ENCODE measurements around the gene CST4.
A peak's percentile ranks its signal among the peaks of the same experiment; 100 is the strongest.
"Not testable (repeated sequence)": the region's sequence is repeated elsewhere in the genome, so short reads cannot be mapped to it uniquely, and the experiment has no call there.

Gene CST4

GRCh38 chr20:23686046-23686750 lies 2.6 kb downstream of the CST4 start:
- no peak for DNase-seq

DNA sequence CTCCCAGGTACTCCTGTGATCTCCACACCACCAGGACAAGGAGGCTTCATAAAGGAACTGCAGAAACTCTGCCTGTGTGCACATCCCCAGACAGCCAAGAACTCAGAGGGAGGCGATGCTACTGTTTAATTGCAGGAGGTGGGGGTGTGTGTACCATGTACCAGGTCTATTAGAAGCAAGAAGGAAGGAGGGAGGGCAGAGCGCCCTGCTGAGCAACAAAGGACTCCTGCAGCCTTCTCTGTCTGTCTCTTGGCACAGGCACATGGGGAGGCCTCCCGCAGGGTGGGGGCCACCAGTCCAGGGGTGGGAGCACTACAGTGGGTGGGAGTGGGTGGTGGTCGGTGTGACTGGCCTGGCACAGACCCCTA lies 3.3 kb downstream of the CST4 start:
- DNase-seq: not testable (repeated sequence)

- DNase-seq: no peak
These were observed 4.6 kb downstream of the CST4 start for GRCh38 chr20:23684261-23684660.

GRCh38 chr20:23683807-23684206 lies 5.0 kb downstream of the CST4 start:
- no peak for DNase-seq

DNA sequence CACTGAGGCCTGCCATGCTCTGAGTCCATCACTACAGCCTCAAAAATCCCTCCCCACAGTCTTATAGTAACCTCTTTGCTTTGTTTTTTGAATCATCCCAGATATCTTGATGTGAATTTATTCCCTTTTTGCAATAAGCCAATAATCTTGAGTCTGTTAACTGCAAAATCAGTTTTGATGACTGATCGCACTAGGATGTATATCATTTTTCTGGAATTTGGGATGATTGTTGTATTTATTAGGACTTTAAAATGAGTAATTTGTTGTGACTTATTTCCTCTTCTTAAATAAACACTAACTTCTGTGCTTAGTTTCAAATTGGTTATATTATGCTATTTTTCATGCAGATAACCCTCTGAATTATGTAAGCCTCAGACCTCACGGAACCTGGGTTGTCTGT lies 5.6 kb downstream of the CST4 start:
- DNase-seq: no peak

DNA sequence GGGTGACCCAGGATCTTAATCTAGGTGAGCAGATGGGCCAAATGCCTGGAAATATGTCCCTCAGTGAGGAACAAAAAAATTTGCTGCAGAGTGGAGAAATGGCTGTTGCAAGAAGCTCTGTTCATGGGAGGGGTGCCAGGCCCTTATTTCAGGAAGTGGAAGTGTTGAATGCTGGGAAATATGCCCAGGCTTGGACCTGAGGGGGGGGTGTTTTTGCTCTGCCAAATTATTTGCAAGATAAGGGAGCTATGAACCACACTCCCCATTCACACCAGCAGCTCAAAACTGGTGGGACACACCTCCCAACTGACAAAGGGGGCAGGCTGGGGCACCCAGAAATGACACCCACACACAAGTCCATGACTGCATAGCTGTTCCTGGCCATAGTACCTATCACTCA lies 8.7 kb downstream of the CST4 start:
- no peak for DNase-seq

DNA sequence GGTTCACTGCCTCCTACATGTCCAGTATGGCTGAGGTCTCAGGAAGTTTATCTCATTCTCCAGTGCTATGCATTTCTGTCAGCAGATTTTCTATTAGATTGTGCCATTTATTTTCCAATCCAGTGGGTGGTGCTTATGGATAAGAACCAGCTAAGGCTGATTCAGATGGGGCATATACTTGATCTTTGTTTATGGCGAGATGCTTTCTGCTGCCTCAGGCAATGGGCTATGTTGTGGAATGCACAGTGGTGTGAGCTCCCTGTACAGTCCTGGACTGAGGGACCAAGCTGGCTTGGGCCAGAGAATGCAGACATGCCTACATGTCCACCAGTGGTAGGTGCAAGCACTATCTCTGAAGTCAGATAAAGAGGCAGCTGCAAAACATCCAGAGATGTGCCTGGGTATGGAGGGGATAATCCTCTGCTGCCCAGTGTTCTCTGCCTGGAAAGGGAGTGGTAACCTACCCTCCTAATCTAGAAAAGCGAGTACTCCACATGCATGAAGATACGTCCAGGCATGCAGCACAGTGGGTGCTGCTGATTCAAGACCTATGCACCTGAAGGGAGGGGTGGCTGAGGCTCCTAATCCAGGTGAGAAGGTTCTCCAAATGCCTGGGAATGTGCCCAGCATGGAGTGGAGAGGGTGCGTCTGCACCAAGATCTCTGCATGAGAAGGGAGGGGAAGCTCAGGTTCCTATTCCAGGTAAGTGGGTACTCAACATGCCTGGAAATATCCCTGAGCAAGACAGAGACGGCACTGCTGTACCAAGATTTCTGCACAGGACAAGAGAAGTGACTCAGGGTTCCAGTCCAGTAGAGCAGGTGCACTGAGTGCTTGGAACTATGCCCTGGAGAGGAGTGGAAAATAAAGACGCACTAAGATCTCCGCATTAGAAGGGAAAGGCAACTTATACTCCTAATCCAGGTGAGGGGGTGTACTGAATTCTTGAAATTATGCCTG lies 9.4 kb downstream of the CST4 start:
- no peak for DNase-seq

- DNase-seq: no peak
These were observed 15.6 kb downstream of the CST4 start for GRCh38 chr20:23673209-23673608.

DNA sequence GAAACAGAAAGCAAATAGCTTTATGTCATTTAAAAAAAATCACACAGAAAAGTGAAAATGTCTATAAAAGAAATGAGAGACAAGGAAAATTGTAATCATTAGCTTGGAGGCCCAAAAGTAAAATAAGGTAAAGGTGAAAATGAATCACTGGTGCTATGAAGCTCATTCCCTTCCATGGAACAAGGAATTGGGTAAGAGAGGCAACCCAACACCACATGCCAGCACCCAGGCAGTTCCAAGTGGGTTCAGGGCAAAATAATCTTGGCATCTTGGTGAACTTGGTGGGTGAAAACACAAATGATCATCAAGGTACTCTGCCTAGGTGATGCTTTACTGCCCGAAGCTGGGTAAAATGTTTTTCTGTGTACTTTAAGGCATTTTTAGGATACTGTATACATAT lies 16.7 kb downstream of the CST4 start:
- DNase-seq: no peak

- no peak for DNase-seq
These were observed 17.4 kb downstream of the CST4 start for GRCh38 chr20:23671479-23671878.

- no peak for DNase-seq
These were observed 18.5 kb downstream of the CST4 start for GRCh38 chr20:23670361-23670760.

DNA sequence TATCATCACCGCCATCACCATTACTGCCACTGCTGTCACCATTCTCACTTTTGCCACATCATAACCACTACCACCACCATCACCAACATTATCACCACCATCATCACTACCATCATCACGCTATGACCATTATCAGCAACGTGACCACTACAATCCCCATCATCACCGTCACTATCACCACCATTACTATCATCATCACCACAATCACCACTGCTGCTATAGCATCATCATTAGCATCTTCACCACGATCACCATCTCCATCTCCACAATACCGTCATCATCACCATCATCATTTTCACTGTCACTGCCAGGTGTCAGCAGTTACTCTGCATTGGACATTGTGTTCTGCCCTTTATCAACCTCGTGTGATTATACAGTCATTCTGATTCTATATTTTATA lies 19.0 kb downstream of the CST4 start:
- DNase-seq: no peak

- DNase-seq: no peak
These were observed 19.5 kb downstream of the CST4 start for GRCh38 chr20:23669327-23669726.

- peak; percentile 26 for DNase-seq
These were observed 20.3 kb downstream of the CST4 start for GRCh38 chr20:23668477-23668951.

DNA sequence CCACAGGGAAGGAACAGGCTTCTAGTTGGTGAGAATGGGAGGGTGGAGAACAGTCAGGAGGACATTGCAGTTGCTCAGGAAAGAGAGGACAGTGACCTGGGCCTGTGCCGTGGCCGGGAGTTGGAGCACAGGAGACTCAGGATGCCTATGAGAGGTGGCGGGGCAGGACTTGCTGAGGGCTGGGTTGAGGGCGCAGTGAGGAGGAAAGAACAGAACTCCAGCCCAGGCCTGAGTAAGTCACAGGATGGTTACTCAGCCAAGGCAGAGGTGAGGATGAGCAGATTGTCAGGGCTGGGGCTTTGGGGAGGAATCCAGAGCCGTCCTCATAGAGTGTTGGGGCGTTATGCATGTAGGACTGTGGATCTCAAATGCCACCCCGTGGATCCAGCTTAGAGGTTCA lies 21.2 kb downstream of the CST4 start:
- no peak for DNase-seq

DNA sequence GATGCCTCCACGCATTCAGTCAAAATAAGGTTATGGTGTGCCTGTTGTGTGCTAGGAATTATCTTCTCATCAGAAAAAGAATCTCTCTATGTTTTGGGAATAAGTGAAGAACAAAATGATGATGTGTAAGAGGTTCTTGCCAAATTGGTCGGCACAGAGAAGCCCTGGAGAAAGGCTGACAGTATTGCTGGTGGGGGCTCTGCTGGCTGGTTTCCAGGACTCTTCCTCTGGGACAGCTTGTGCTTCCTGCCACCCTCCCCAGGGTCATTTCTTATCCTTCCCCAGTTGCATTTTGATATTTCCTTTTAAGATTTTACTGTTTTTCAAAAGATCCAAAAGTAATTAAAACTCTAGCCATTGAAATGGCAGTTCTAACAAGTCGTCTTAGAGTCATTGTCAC lies 22.1 kb downstream of the CST4 start:
- DNase-seq: no peak

GRCh38 chr20:23666189-23666588 lies 22.6 kb downstream of the CST4 start:
- no peak for DNase-seq

DNA sequence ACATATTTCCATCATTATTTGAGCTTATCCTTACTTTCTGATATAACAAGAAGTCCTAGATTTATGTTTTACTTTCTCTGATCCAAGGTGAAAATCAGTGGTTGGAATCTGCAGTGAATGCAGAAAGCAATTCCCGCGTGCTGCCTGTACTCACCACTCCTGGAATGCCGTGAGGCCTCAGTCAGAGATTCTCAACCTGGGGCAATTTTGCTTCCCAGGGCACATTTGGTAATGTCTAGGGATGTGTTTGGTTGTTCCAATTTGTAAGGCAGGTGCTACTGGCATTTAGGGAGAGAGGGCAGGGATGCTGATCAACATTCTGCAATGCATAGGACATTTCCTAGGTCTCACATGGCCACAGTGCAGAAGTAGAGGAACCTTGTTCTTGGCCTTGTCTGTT lies 23.9 kb downstream of the CST4 start:
- no peak for DNase-seq

DNA sequence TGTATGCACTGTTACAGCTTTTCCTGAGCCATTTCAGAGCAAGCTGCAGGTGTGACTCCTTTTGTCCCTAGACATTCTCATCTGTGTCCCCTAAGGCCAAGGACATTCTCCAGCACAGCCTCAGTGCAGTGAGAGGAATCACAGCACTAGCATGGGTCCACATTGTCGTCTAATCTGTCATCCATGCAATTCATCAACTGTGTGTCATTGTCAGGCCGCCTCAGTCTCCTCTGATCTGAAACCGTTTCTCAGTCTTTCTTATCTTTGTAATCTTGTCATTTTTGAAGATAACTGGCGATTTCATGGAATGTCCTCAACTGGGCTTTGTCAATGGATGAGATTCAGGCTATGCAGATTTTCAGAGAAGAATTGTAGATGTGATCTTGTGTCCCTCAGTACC lies 24.8 kb downstream of the CST4 start:
- DNase-seq: not testable (repeated sequence)

GRCh38 chr20:23663180-23663579 lies 25.7 kb downstream of the CST4 start:
- no peak for DNase-seq

DNA sequence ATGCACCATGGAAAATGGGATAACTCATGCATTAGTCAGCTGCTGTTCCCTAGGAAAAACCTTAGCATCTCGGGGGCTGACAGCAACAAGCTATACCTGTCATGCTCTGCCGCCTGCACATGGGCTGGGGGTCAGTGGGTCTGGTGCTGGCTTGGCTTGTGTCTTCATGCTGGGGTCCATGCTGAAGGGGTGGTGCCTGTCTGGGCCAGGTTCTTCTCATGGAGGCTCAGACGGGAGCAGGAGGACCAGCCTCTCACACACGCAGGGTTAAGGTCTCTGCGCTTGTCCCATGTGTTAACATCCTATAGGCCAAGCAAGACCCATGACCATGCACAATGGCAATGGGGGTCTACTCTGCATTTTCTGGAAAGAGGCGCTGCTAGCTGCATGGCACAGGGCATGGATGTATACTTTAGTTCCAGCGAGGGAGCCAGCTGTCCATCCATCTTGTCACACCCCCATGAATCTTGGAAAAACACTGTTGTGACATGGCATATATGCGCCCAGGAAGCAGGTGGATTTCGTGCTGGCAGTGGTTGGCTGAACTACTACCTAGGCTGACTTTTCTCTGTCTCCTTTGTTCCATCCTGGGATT lies 26.5 kb downstream of the CST4 start:
- DNase-seq: no peak

GRCh38 chr20:23661002-23661429 lies 27.8 kb downstream of the CST4 start:
- no peak for DNase-seq

GRCh38 chr20:23659989-23660837 lies 28.6 kb downstream of the CST4 start:
- DNase-seq: no peak
